ENCODE results near the gene HMGN1. TPM values are rescaled to one million over a fixed set of nuclear protein-coding genes. Genes with fewer than 3 reads are reported as not detected.

The HMGN1 gene
- total RNA-seq, 2 donors from 2014 or later: 37.1 to 39.6 TPM

DNA sequence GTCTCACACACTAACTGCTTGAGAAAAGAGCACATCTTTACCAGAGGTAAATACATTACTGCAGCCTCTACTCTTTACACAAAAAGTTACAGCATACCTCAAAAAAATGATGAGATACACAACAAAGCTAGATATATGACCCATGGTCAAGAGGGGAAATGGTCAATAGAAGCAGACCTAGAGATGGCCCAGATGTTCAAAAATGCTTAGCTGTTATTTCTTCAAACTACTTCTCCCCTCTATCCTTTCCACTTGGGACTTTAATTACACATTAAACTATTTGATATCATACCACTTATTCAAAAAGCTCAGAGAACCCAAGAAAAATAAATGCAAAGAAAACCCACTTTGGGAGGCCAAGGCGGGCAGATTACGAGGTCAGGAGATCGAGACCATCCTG, 48.3 kb downstream of the HMGN1 start:
- H3K9me3 ChIP-seq: peaks cover 0 to 14% of the 10 kb centered on the region in 2 donors
- no peak for DNase-seq (ENCODE audit: low spot score)
- H3K4me3 ChIP-seq: no peak overlapping the region
- peaks cover 41% of the 10 kb centered on the region for H3K36me3 ChIP-seq
- H3K27ac ChIP-seq: no peak overlapping the region
- peaks cover 0 to 9% of the 10 kb centered on the region in 2 donors for H3K4me1 ChIP-seq
- no peak for TF ChIP-seq CTCF (IDR thresholded peaks at IDR 0.05)
- no peaks in the 10 kb centered on the region for H3K27me3 ChIP-seq

DNA sequence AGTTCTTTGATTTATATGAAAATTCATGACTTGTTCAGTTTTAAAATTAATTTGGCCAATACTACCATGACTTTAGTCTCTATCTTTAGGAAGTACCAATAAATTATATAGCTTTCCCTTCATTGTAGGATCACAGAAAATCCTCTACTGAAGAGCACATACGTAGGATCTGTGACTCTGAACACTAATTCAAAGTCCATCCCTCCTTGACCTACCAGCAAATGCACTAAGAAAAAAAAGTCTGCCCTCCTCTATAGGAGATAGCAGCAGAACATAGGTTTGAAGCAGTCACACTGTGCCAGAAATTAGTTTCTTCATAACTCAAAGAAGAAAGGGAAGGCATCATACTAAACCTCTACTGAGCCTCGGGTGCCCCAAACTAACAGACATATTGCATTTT, 52.0 kb downstream of the HMGN1 start:
- H3K4me3 ChIP-seq: no peak overlapping the region
- H3K9me3 ChIP-seq: peaks cover 0 to 14% of the 10 kb centered on the region in 2 donors
- no peak for DNase-seq (ENCODE audit: low spot score)
- H3K27me3 ChIP-seq: no peaks in the 10 kb centered on the region
- H3K4me1 ChIP-seq: peaks cover 0 to 9% of the 10 kb centered on the region in 2 donors
- H3K27ac ChIP-seq: no peak overlapping the region
- TF ChIP-seq CTCF (IDR thresholded peaks at IDR 0.05): no peak
- peaks cover 56% of the 10 kb centered on the region for H3K36me3 ChIP-seq

Other genes with a start within 250 kb of the HMGN1 start
- gene PSMG1, start 165.6 kb downstream of the HMGN1 start, total RNA-seq: 10 to 100 TPM; 15.5 to 24.4 TPM
- gene BRWD1, start 35.5 kb downstream of the HMGN1 start, total RNA-seq: 10 to 100 TPM; 40.6 TPM
- 1 to 10 TPM in 1 of 2 donors, under 1 TPM in 1; 0.26 to 1.5 TPM for gene LCA5L, start 96.7 kb upstream of the HMGN1 start, total RNA-seq
- 10 to 100 TPM; 43.2 to 75.7 TPM for gene SH3BGR, start 102.9 kb upstream of the HMGN1 start, total RNA-seq